ENCODE measurements around the gene GPATCH2.
"Not testable (repeated sequence)": the region's sequence is repeated elsewhere in the genome, so short reads cannot be mapped to it uniquely, and the experiment has no call there.

Gene GPATCH2

GRCh38 chr1:217584286-217584811 lies 46.5 kb downstream of the GPATCH2 start:
- DNase-seq (ENCODE audit: low read depth) = not testable (repeated sequence)

GRCh38 chr1:217577336-217577735 lies 53.6 kb downstream of the GPATCH2 start:
- DNase-seq (ENCODE audit: low read depth) = no peak

GRCh38 chr1:217574265-217574949 lies 56.5 kb downstream of the GPATCH2 start:
- DNase-seq (ENCODE audit: low read depth) = no peak

- DNase-seq (ENCODE audit: low read depth) = no peak
These were observed 61.9 kb downstream of the GPATCH2 start for GRCh38 chr1:217569021-217569420.

GRCh38 chr1:217568200-217568599 lies 62.7 kb downstream of the GPATCH2 start:
- no peak for DNase-seq (ENCODE audit: low read depth)

GRCh38 chr1:217564833-217565232 lies 66.1 kb downstream of the GPATCH2 start:
- no peak for DNase-seq (ENCODE audit: low read depth)

- DNase-seq (ENCODE audit: low read depth) = no peak
These were observed 66.7 kb downstream of the GPATCH2 start for GRCh38 chr1:217564207-217564606.

- DNase-seq (ENCODE audit: low read depth) = no peak
These were observed 67.7 kb downstream of the GPATCH2 start for GRCh38 chr1:217563179-217563578.

- peak; percentile 69 for DNase-seq (ENCODE audit: low read depth)
These were observed 68.5 kb downstream of the GPATCH2 start for GRCh38 chr1:217562229-217562878.

GRCh38 chr1:217561446-217561845 lies 69.4 kb downstream of the GPATCH2 start:
- no peak for DNase-seq (ENCODE audit: low read depth)

- no peak for DNase-seq (ENCODE audit: low read depth)
These were observed 76.0 kb downstream of the GPATCH2 start for GRCh38 chr1:217554849-217555248.

- no peak for DNase-seq (ENCODE audit: low read depth)
These were observed 76.9 kb downstream of the GPATCH2 start for GRCh38 chr1:217553949-217554509.

- no peak for DNase-seq (ENCODE audit: low read depth)
These were observed 78.4 kb downstream of the GPATCH2 start for GRCh38 chr1:217552339-217552951.

GRCh38 chr1:217542837-217543236 lies 88.1 kb downstream of the GPATCH2 start:
- no peak for DNase-seq (ENCODE audit: low read depth)

- DNase-seq (ENCODE audit: low read depth) = no peak
These were observed 88.6 kb downstream of the GPATCH2 start for GRCh38 chr1:217542136-217542777.

GRCh38 chr1:217540321-217540720 lies 90.6 kb downstream of the GPATCH2 start:
- no peak for DNase-seq (ENCODE audit: low read depth)

GRCh38 chr1:217539510-217539909 lies 91.4 kb downstream of the GPATCH2 start:
- DNase-seq (ENCODE audit: low read depth) = no peak

GRCh38 chr1:217535601-217536377 lies 95.1 kb downstream of the GPATCH2 start:
- no peak for DNase-seq (ENCODE audit: low read depth)

GRCh38 chr1:217534566-217534965 lies 96.3 kb downstream of the GPATCH2 start:
- no peak for DNase-seq (ENCODE audit: low read depth)

GRCh38 chr1:217528271-217528670 lies 102.6 kb downstream of the GPATCH2 start:
- no peak for DNase-seq (ENCODE audit: low read depth)

GRCh38 chr1:217527151-217527550 lies 103.7 kb downstream of the GPATCH2 start:
- DNase-seq (ENCODE audit: low read depth) = no peak
